B cell (primary cell): Measurements from ENCODE around the gene CADM1. TPM values are rescaled to one million over a fixed set of nuclear protein-coding genes. Genes with fewer than 3 reads are reported as not detected.

Source experiments
- ATAC-seq: fragments of 200-7000 bp; cut with Tn5 transposase; one replicate; pipeline ENCODE4 v1.10.0; 2021; ENCODE audit warnings: low read depth, mild to moderate bottlenecking, moderate number of reproducible peaks, moderate library complexity
- CTCF ChIA-PET: fragments of 350-600 bp; sonication (Branson Sonifier 250); formaldehyde crosslinking; loops from one replicate; lab custom pipeline; 2021; ENCODE audit warnings: antibody characterized with exemption, inconsistent platforms; lab: Charles Lee
- POLR2A ChIA-PET: fragments of 350-600 bp; sonication (Branson Sonifier 250); formaldehyde crosslinking; loops from one replicate; lab custom pipeline; 2021; ENCODE audit warnings: antibody characterized with exemption; lab: Charles Lee
- DNase-seq: peaks from one replicate; pipeline ENCODE4 v3.0.0; 2013
- H2AFZ ChIP-seq: 2 replicates; pipeline ENCODE4 v1.6.1; 2012; ENCODE audit warnings: mild to moderate bottlenecking, low read depth, low read length; ENCODE audit not compliant: insufficient read depth, poor library complexity, severe bottlenecking
- H3K27ac ChIP-seq, 2 donors: 1 replicate in 1 of 2; 2 replicates in 1 of 2; pipeline ENCODE4 v1.5.1; 2012 to 2013; ENCODE audit warnings: low read length in 2 of 2, mild to moderate bottlenecking in 2 of 2, moderate library complexity in 1 of 2
- H3K27me3 ChIP-seq, 4 experiments: fragments of 200-600 bp in 1 of 4; sonication (generic) in 1 of 4; replicated peaks in 1 of 4; 1 replicate in 2 of 4; 2 replicates in 2 of 4; pipeline versions ENCODE4 v1.6.1 to v1.7.0; 2013 to 2016; ENCODE audit warnings: low read length in 3 of 4, mild to moderate bottlenecking in 2 of 4, mixed read lengths in 1 of 4, moderate library complexity in 1 of 4; ENCODE audit not compliant: insufficient read depth in 4 of 4, control insufficient read depth in 3 of 4; ENCODE audit errors: control extremely low read depth in 1 of 4
- H3K36me3 ChIP-seq, 2 experiments: replicated peaks in 1 of 2; 1 replicate in 1 of 2; 2 replicates in 1 of 2; pipeline versions ENCODE4 v1.6.1 to v1.7.1; 2013; ENCODE audit warnings: low read length in 1 of 2; ENCODE audit not compliant: insufficient read depth in 2 of 2, control insufficient read depth in 1 of 2; ENCODE audit errors: control extremely low read depth in 1 of 2, extremely low read depth in 1 of 2
- H3K4me1 ChIP-seq, 2 donors: fragments of 200-600 bp in 1 of 2; sonication (generic) in 1 of 2; 1 replicate in 1 of 2; 2 replicates in 1 of 2; pipeline versions ENCODE4 v1.5.1 to v1.6.1; 2013 to 2017; ENCODE audit warnings: low read length in 2 of 2; ENCODE audit not compliant: control insufficient read depth in 2 of 2, insufficient read depth in 2 of 2
- H3K4me2 ChIP-seq: replicated peaks from 2 replicates; pipeline ENCODE3; 2012; ENCODE audit warnings: mild to moderate bottlenecking, low read depth, low read length; ENCODE audit not compliant: poor library complexity, severe bottlenecking
- H3K4me3 ChIP-seq, 5 experiments: fragments of 200-600 bp in 1 of 5; sonication (generic) in 1 of 5; 1 replicate in 3 of 5; 2 replicates in 2 of 5; pipeline versions ENCODE4 v1.5.1 to v1.7.0; 2011 to 2016; ENCODE audit warnings: low read length in 4 of 5, mild to moderate bottlenecking in 4 of 5, low read depth in 2 of 5, control low read depth in 1 of 5, moderate library complexity in 1 of 5; ENCODE audit not compliant: insufficient read depth in 1 of 5; ENCODE audit errors: control extremely low read depth in 1 of 5, extremely low read depth in 1 of 5
- H3K79me2 ChIP-seq: fragments of 200-600 bp; sonication (generic); one replicate; pipeline ENCODE4 v1.6.0; 2016; ENCODE audit warnings: low read length; ENCODE audit not compliant: control insufficient read depth, insufficient read depth
- H3K9ac ChIP-seq: fragments of 200-600 bp; sonication (generic); 2 replicates; pipeline ENCODE4 v1.6.1; 2017; ENCODE audit warnings: mild to moderate bottlenecking, low read length, moderate library complexity
- H3K9me3 ChIP-seq, 3 donors: one replicate each; pipeline versions ENCODE4 v1.6.1 to v1.7.1; 2013; ENCODE audit warnings: low read length in 2 of 3; ENCODE audit not compliant: control insufficient read depth in 2 of 3, insufficient read depth in 1 of 3; ENCODE audit errors: control extremely low read depth in 1 of 3
- H4K20me1 ChIP-seq: 2 replicates; pipeline ENCODE4 v1.6.0; 2012; ENCODE audit warnings: mild to moderate bottlenecking, low read length; ENCODE audit not compliant: insufficient read depth, control insufficient read depth, poor library complexity, severe bottlenecking
- H3K27ac Mint-ChIP-seq: one replicate; pipeline ENCODE4 v1.8.0; 2021; ENCODE audit warnings: mixed read lengths
- H3K27me3 Mint-ChIP-seq: one replicate; pipeline ENCODE4 v1.8.0; 2021; ENCODE audit warnings: mixed read lengths
- H3K4me1 Mint-ChIP-seq: one replicate; pipeline ENCODE4 v1.8.0; 2021; ENCODE audit warnings: mixed read lengths
- H3K4me3 Mint-ChIP-seq: one replicate; pipeline ENCODE4 v1.8.0; 2021; ENCODE audit warnings: mixed read lengths
- H3K9me3 Mint-ChIP-seq: one replicate; pipeline ENCODE4 v1.8.0; 2022; ENCODE audit warnings: mixed read lengths; ENCODE audit not compliant: insufficient read depth
- EZH2 ChIP-seq: IDR thresholded peaks from 2 replicates; pipeline ENCODE4 v1.6.1; 2012; ENCODE audit warnings: borderline replicate concordance, low read depth, mild to moderate bottlenecking, moderate library complexity, low read length; ENCODE audit not compliant: insufficient read depth, poor library complexity, severe bottlenecking
- WGBS: methylation state at CpG from one replicate; pipeline ENCODE4 v1.1.5; 2013; ENCODE audit warnings: missing lambda C conversion rate; ENCODE audit not compliant: insufficient coverage; 5-methylcytosine and 5-hydroxymethylcytosine counted together
- intact Hi-C: fragments of 100-400 bp; cut with micrococcal nuclease; formaldehyde crosslinking; loops from one replicate; pipeline ENCODE4 v1.10.0; 2022
- polyA plus RNA-seq: library from polyadenylated mRNA; depleted of rRNA; stranded (reverse); fragments of >200 nt; gene quantifications from 2 replicates; pipeline ENCODE4 v1.2.3, GENCODE V29; 2012
- total RNA-seq, 2 donors: library from RNA; stranded (reverse); fragments of 120-200 nt in 1 of 2; gene quantifications; 1 replicate in 1 of 2; 2 replicates in 1 of 2; pipeline versions ENCODE4 v1.2.3 to v1.2.4, GENCODE V29; 2013 to 2022
- TF ChIP-seq, protein P1 (sequence below): fragments of 200-600 bp; IDR thresholded peaks from one replicate; pipeline ENCODE4 v1.8.0; 2022; ENCODE audit warnings: antibody characterized with exemption, mild to moderate bottlenecking

CADM1 gene
- total and polyA plus RNA-seq, 2 donors (not counting 1 experiment from before 2014, with no cell fraction given) = 0.43 to 0.49 TPM

DNA sequence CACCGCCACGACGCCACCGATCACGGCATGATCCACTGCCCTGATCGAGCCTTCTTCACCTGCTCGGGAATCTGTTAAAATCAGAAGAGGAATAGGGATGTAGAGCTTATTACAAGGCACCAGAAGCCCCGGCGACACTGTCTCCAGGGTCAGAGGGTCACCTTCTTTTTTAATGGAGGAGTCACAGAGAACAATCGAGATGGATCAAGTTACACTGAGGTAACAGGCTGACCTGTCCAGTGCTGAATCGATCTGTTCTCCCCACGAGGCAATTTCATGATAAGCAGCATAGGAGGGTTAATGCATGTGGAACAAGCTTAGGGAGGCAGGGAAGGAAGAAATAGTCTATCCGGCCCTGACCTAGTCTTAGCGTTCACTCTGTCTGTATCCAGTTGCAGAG, 325.5 kb downstream of the CADM1 start:
- H3K9ac ChIP-seq = no peak overlapping the region
- H2AFZ ChIP-seq = no peak overlapping the region
- ATAC-seq (no peak), DNase-seq (no peak)
- 94% methylated on average over 9 of the region's 14 CpGs for WGBS
- TF ChIP-seq, protein P1, sequence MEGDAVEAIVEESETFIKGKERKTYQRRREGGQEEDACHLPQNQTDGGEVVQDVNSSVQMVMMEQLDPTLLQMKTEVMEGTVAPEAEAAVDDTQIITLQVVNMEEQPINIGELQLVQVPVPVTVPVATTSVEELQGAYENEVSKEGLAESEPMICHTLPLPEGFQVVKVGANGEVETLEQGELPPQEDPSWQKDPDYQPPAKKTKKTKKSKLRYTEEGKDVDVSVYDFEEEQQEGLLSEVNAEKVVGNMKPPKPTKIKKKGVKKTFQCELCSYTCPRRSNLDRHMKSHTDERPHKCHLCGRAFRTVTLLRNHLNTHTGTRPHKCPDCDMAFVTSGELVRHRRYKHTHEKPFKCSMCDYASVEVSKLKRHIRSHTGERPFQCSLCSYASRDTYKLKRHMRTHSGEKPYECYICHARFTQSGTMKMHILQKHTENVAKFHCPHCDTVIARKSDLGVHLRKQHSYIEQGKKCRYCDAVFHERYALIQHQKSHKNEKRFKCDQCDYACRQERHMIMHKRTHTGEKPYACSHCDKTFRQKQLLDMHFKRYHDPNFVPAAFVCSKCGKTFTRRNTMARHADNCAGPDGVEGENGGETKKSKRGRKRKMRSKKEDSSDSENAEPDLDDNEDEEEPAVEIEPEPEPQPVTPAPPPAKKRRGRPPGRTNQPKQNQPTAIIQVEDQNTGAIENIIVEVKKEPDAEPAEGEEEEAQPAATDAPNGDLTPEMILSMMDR = no peak
- TF ChIP-seq EZH2 = no peak
- H3K4me2 ChIP-seq = no peak overlapping the region
- no peak overlapping the region for H3K27ac ChIP-seq
- Mint-ChIP-seq H3K4me3 (no peak overlapping the region), H3K27ac (no peak overlapping the region), H3K27me3 (no peaks in the 10 kb centered on the region), H3K4me1 (no peaks in the 10 kb centered on the region), H3K9me3 (no peaks in the 10 kb centered on the region)
- no peaks in the 10 kb centered on the region for H4K20me1 ChIP-seq
- no peaks in the 10 kb centered on the region for H3K36me3 ChIP-seq
- POLR2A ChIA-PET = no interaction called here
- CTCF ChIA-PET = no interaction called here
- no peaks in the 10 kb centered on the region for H3K4me1 ChIP-seq
- no peaks in the 10 kb centered on the region for H3K27me3 ChIP-seq
- intact Hi-C loops = no loop called here
- H3K4me3 ChIP-seq = no peak overlapping the region
- no peaks in the 10 kb centered on the region for H3K79me2 ChIP-seq
- H3K9me3 ChIP-seq = no peaks in the 10 kb centered on the region

DNA sequence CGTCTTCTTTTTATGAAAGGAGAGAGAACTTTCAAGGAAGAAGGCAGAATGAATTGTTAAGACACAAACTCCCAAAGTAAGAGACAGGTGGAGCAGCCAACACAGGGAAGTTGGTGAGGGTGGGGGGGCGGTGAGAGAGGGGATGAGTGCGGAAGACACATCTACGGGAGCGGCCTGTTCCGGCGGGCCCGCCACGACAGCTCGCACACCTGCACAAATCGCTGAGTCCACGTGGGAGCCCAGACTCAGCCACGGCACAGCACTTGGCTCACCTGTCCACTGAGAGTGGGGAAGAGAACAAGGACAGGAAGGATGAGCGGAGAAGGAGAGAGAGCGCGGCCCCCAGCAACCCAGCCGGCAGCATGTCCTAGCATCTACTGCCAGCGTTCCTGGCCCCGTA, 331.1 kb downstream of the CADM1 start:
- 87% methylated on average over 10 of the region's 19 CpGs for WGBS

More for the DNA sequence above, 331.1 kb downstream of the CADM1 start:
- Histone ChIP-seq H3K27me3 (no peaks in the 10 kb centered on the region), H3K4me1 (no peaks in the 10 kb centered on the region), H3K9me3 (no peaks in the 10 kb centered on the region), H3K36me3 (no peaks in the 10 kb centered on the region), H3K79me2 (no peaks in the 10 kb centered on the region), H3K4me2 (no peak overlapping the region), H3K9ac (no peak overlapping the region), H3K27ac (no peak overlapping the region), H3K4me3 (no peak overlapping the region), H4K20me1 (no peaks in the 10 kb centered on the region), H2AFZ (no peak overlapping the region)
- Mint-ChIP-seq H3K4me3 (no peak overlapping the region), H3K27me3 (no peaks in the 10 kb centered on the region), H3K9me3 (no peaks in the 10 kb centered on the region), H3K4me1 (no peaks in the 10 kb centered on the region), H3K27ac (no peak overlapping the region)
- ChIA-PET POLR2A (no interaction called here), CTCF (no interaction called here)
- ATAC-seq (no peak), DNase-seq (no peak)
- TF ChIP-seq EZH2 = no peak
- TF ChIP-seq, protein P1 = no peak
- intact Hi-C loops = no loop called here
